IMR-90 (cell line): Measurements from ENCODE around the gene GCC2.

Experiments used
- CEBPB ChIP-seq: IDR thresholded peaks from 2 replicates; pipeline ENCODE4 v1.6.1; 2012; ENCODE audit warnings: low read depth, low read length, improper control_type of control experiment
- CTCF ChIP-seq: conservative IDR thresholded peaks from 2 replicates; pipeline ENCODE4 v1.5.1; 2012; ENCODE audit warnings: mild to moderate bottlenecking, low read depth, low read length, improper control_type of control experiment

- TF ChIP-seq CTCF (no peak), CEBPB (peak; percentile 44)
These were observed at the start of gene GCC2 for GRCh38 chr2:108448678-108449409.
